Measurements from ENCODE around the gene FEZ2.

- TF ChIP-seq CTCF (conservative IDR thresholded peaks at IDR 0.05; ENCODE audit: low read depth, low read length) (no peak), EZH2 (IDR thresholded peaks at IDR 0.05; ENCODE audit: borderline replicate concordance, low read depth, low read length, poor library complexity, severe bottlenecking) (no peak)
Observed at GRCh38 chr2:36605273-36605672, 7.3 kb upstream of the FEZ2 start.

Data from A673 (cell line).